Astrocyte (in vitro differentiated cells and primary cell): ENCODE results near the gene APC2. TPM values are rescaled to one million over a fixed set of nuclear protein-coding genes. Genes with fewer than 3 reads are reported as not detected.
A peak's percentile ranks its signal among the peaks of the same experiment; 100 is the strongest.

Experiments
- DNase-seq: peaks from one replicate; pipeline ENCODE4 v3.0.0-alpha.2; 2010; ENCODE audit warnings: low read depth
- FAIRE-seq: peaks from 2 replicates; lab custom pipeline; 2011; peaks lifted over from hg19 to GRCh38; lab: Jason Lieb, UNC
- H2AFZ ChIP-seq: 2 replicates; pipeline ENCODE4 v1.6.0; 2012; ENCODE audit warnings: low read depth, low read length, inconsistent platforms
- H3K27ac ChIP-seq: 2 replicates; pipeline ENCODE4 v1.5.1; 2011; ENCODE audit warnings: low read depth, low read length, inconsistent platforms
- H3K27me3 ChIP-seq: 2 replicates; pipeline ENCODE4 v1.6.0; 2011; ENCODE audit warnings: low read length, inconsistent platforms; ENCODE audit not compliant: insufficient read depth
- H3K36me3 ChIP-seq: 2 replicates; pipeline ENCODE4 v1.5.1; 2011; ENCODE audit warnings: low read length, inconsistent platforms; ENCODE audit not compliant: insufficient read depth
- H3K4me1 ChIP-seq: 2 replicates; pipeline ENCODE4 v1.5.1; 2011; ENCODE audit warnings: low read length, inconsistent platforms; ENCODE audit not compliant: insufficient read depth
- H3K4me2 ChIP-seq: 2 replicates; pipeline ENCODE4 v1.6.0; 2012; ENCODE audit warnings: low read length, inconsistent platforms
- H3K4me3 ChIP-seq: 2 replicates; pipeline ENCODE4 v1.5.1; 2011; ENCODE audit warnings: low read depth, mild to moderate bottlenecking, low read length, inconsistent platforms; ENCODE audit not compliant: insufficient read depth
- H3K79me2 ChIP-seq: 2 replicates; pipeline ENCODE4 v1.6.0; 2012; ENCODE audit warnings: mild to moderate bottlenecking, low read length, inconsistent platforms; ENCODE audit not compliant: insufficient read depth
- H3K9ac ChIP-seq: 2 replicates; pipeline ENCODE4 v1.6.0; 2012; ENCODE audit warnings: mild to moderate bottlenecking, low read length, inconsistent platforms
- H3K9me3 ChIP-seq: 2 replicates; pipeline ENCODE4 v1.5.1; 2012; ENCODE audit warnings: low read depth, mild to moderate bottlenecking, low read length, inconsistent platforms; ENCODE audit not compliant: insufficient read depth
- H4K20me1 ChIP-seq: 2 replicates; pipeline ENCODE4 v1.6.0; 2012; ENCODE audit warnings: low read length, inconsistent platforms; ENCODE audit not compliant: insufficient read depth
- H3K27ac Mint-ChIP-seq: one replicate; pipeline ENCODE4 v1.8.0; 2021; ENCODE audit warnings: mild to moderate bottlenecking, mixed read lengths; ENCODE audit not compliant: unreplicated experiment
- H3K27me3 Mint-ChIP-seq: one replicate; pipeline ENCODE4 v1.8.0; 2021; ENCODE audit warnings: low read depth, mixed read lengths; ENCODE audit not compliant: unreplicated experiment
- H3K36me3 Mint-ChIP-seq: one replicate; pipeline ENCODE4 v1.8.0; 2021; ENCODE audit warnings: low read depth, mixed read lengths; ENCODE audit not compliant: unreplicated experiment
- H3K4me1 Mint-ChIP-seq: one replicate; pipeline ENCODE4 v1.8.0; 2021; ENCODE audit warnings: low read depth, mixed read lengths; ENCODE audit not compliant: unreplicated experiment
- H3K4me3 Mint-ChIP-seq: one replicate; pipeline ENCODE4 v1.8.0; 2021; ENCODE audit warnings: mild to moderate bottlenecking, moderate library complexity, mixed read lengths; ENCODE audit not compliant: unreplicated experiment
- H3K9me3 Mint-ChIP-seq: one replicate; pipeline ENCODE4 v1.8.0; 2021; ENCODE audit warnings: mild to moderate bottlenecking, mixed read lengths; ENCODE audit not compliant: unreplicated experiment
- CTCF ChIP-seq: IDR thresholded peaks from 2 replicates; pipeline ENCODE4 v1.5.1; 2011; ENCODE audit warnings: low read depth, mild to moderate bottlenecking, inconsistent platforms, low read length, moderate library complexity; ENCODE audit not compliant: insufficient read depth
- EZH2 ChIP-seq: IDR thresholded peaks from 2 replicates; pipeline ENCODE4 v1.6.1; 2012; ENCODE audit warnings: mild to moderate bottlenecking, low read length, inconsistent platforms; ENCODE audit not compliant: insufficient read depth
- total RNA-seq: library from RNA; stranded (reverse); gene quantifications from 2 replicates; pipeline ENCODE4 v1.2.1, GENCODE V29; 2021

The APC2 gene
- total RNA-seq, 1 donor from 2014 or later: 7.1 TPM

GRCh38 chr19:1491849-1492170 is 41.9 kb downstream of the APC2 start:
- peak overlapping the region; percentile 79 for H3K4me3 Mint-ChIP-seq
- Histone ChIP-seq H3K4me2 (peak overlapping the region; percentile 91), H4K20me1 (no peaks in the 10 kb centered on the region), H3K9ac (peak overlapping the region; percentile 18), H3K36me3 (no peaks in the 10 kb centered on the region), H2AFZ (no peak overlapping the region), H3K4me3 (no peak overlapping the region), H3K27me3 (peaks cover 5% of the 10 kb centered on the region), H3K9me3 (no peaks in the 10 kb centered on the region), H3K79me2 (no peaks in the 10 kb centered on the region), H3K4me1 (peaks cover 15% of the 10 kb centered on the region), H3K27ac (no peak overlapping the region)
- no peak for FAIRE-seq
- H3K36me3 Mint-ChIP-seq: peaks cover 2% of the 10 kb centered on the region
- no peak for DNase-seq
- TF ChIP-seq CTCF (no peak), EZH2 (no peak)
- peaks cover 14% of the 10 kb centered on the region for H3K27me3 Mint-ChIP-seq
- H3K4me1 Mint-ChIP-seq: peaks cover 3% of the 10 kb centered on the region
- no peak overlapping the region for H3K27ac Mint-ChIP-seq
- H3K9me3 Mint-ChIP-seq: no peaks in the 10 kb centered on the region

GRCh38 chr19:1492474-1493006 is 42.6 kb downstream of the APC2 start:
- no peak for TF ChIP-seq EZH2
- TF ChIP-seq CTCF: no peak
- Mint-ChIP-seq H3K27me3 (peaks cover 15% of the 10 kb centered on the region), H3K36me3 (peaks cover 2% of the 10 kb centered on the region), H3K4me1 (peaks cover 3% of the 10 kb centered on the region), H3K4me3 (peak overlapping the region; percentile 27), H3K9me3 (no peaks in the 10 kb centered on the region), H3K27ac (no peak overlapping the region)
- DNase-seq (no peak), FAIRE-seq (no peak)
- no peak overlapping the region for H3K4me2 ChIP-seq
- no peaks in the 10 kb centered on the region for H3K36me3 ChIP-seq
- H4K20me1 ChIP-seq: no peaks in the 10 kb centered on the region
- H3K9ac ChIP-seq: no peak overlapping the region
- no peak overlapping the region for H2AFZ ChIP-seq
- H3K27me3 ChIP-seq: peaks cover 5% of the 10 kb centered on the region
- no peak overlapping the region for H3K27ac ChIP-seq
- peaks cover 15% of the 10 kb centered on the region for H3K4me1 ChIP-seq
- no peaks in the 10 kb centered on the region for H3K9me3 ChIP-seq
- H3K79me2 ChIP-seq: no peaks in the 10 kb centered on the region
- no peak overlapping the region for H3K4me3 ChIP-seq

GRCh38 chr19:1494115-1494815 is 44.3 kb downstream of the APC2 start:
- no peak for DNase-seq
- peaks cover 3% of the 10 kb centered on the region for H3K4me1 Mint-ChIP-seq

More at GRCh38 chr19:1494115-1494815, 44.3 kb downstream of the APC2 start:
- TF ChIP-seq CTCF: no peak
- TF ChIP-seq EZH2: no peak
- Histone ChIP-seq H3K9me3 (no peaks in the 10 kb centered on the region), H3K27ac (no peak overlapping the region), H3K9ac (no peak overlapping the region), H3K79me2 (no peaks in the 10 kb centered on the region), H3K4me2 (no peak overlapping the region), H3K36me3 (no peaks in the 10 kb centered on the region), H3K27me3 (peaks cover 5% of the 10 kb centered on the region), H2AFZ (no peak overlapping the region), H3K4me1 (peaks cover 15% of the 10 kb centered on the region), H3K4me3 (no peak overlapping the region), H4K20me1 (no peaks in the 10 kb centered on the region)
- no peak overlapping the region for H3K4me3 Mint-ChIP-seq
- H3K27ac Mint-ChIP-seq: no peak overlapping the region
- H3K27me3 Mint-ChIP-seq: peaks cover 15% of the 10 kb centered on the region
- no peak for FAIRE-seq
- peaks cover 2% of the 10 kb centered on the region for H3K36me3 Mint-ChIP-seq
- H3K9me3 Mint-ChIP-seq: no peaks in the 10 kb centered on the region
